Loucy (cell line): ENCODE results near the gene MACROD2.

Experiments
- H2AFZ ChIP-seq: fragments of 200-600 bp; sonication (generic); 2 replicates; pipeline ENCODE4 v1.6.0; 2016; ENCODE audit warnings: antibody characterized with exemption, mild to moderate bottlenecking, low read length, moderate library complexity
- H3F3A ChIP-seq: fragments of 200-600 bp; 2 replicates; pipeline ENCODE4 v1.6.0; 2016; ENCODE audit warnings: antibody characterized with exemption, low read depth, mild to moderate bottlenecking
- H3K27me3 ChIP-seq: fragments of 200-600 bp; sonication (generic); 2 replicates; pipeline ENCODE4 v1.6.1; 2014; ENCODE audit warnings: low read length, mild to moderate bottlenecking; ENCODE audit not compliant: insufficient read depth, poor library complexity, severe bottlenecking
- H3K36me3 ChIP-seq: fragments of 200-600 bp; sonication (generic); 2 replicates; pipeline ENCODE4 v1.6.1; 2016; ENCODE audit warnings: low read length; ENCODE audit not compliant: insufficient read depth
- H3K4me1 ChIP-seq: fragments of 200-600 bp; sonication (generic); 2 replicates; pipeline ENCODE4 v1.5.1; 2014; ENCODE audit warnings: low read length, mild to moderate bottlenecking; ENCODE audit not compliant: insufficient read depth, poor library complexity, severe bottlenecking
- H3K4me2 ChIP-seq: fragments of 200-600 bp; sonication (generic); 2 replicates; pipeline ENCODE4 v1.6.0; 2014; ENCODE audit warnings: antibody characterized with exemption, low read length, low read depth, mild to moderate bottlenecking; ENCODE audit not compliant: poor library complexity, severe bottlenecking
- H3K4me3 ChIP-seq: fragments of 200-600 bp; sonication (generic); 2 replicates; pipeline ENCODE4 v1.5.1; 2014; ENCODE audit warnings: low read length, mild to moderate bottlenecking, mixed read lengths; ENCODE audit not compliant: poor library complexity, severe bottlenecking
- H3K79me2 ChIP-seq: fragments of 200-600 bp; sonication (generic); 2 replicates; pipeline ENCODE4 v1.6.1; 2014; ENCODE audit warnings: low read length; ENCODE audit not compliant: insufficient read depth
- H3K9ac ChIP-seq: fragments of 200-600 bp; sonication (generic); 2 replicates; pipeline ENCODE4 v1.6.0; 2014; ENCODE audit warnings: mild to moderate bottlenecking, low read depth, low read length, moderate library complexity; ENCODE audit not compliant: poor library complexity, severe bottlenecking
- H3K9me2 ChIP-seq: fragments of 200-600 bp; sonication (generic); replicated peaks from 2 replicates; pipeline ENCODE4 v1.6.1; 2016; ENCODE audit warnings: low read depth, low read length, mixed read lengths
- H3K9me3 ChIP-seq: fragments of 200-600 bp; sonication (generic); 2 replicates; pipeline ENCODE4 v1.6.1; 2014; ENCODE audit warnings: mild to moderate bottlenecking, antibody characterized with exemption, low read length, low read depth; ENCODE audit not compliant: insufficient read depth
- H4K20me1 ChIP-seq: fragments of 200-600 bp; sonication (generic); 2 replicates; pipeline ENCODE4 v1.6.0; 2014; ENCODE audit warnings: antibody characterized with exemption, low read length, mild to moderate bottlenecking; ENCODE audit not compliant: insufficient read depth, poor library complexity, severe bottlenecking
- CTCF ChIP-seq: fragments of 200-600 bp; sonication (generic); conservative IDR thresholded peaks from 2 replicates; pipeline ENCODE4 v1.5.1; 2014; ENCODE audit warnings: mild to moderate bottlenecking, antibody characterized with exemption, low read length
- EZH2phosphoT487 ChIP-seq: fragments of 200-600 bp; IDR thresholded peaks from 2 replicates; pipeline ENCODE4 v1.6.1; 2018; ENCODE audit warnings: antibody characterized with exemption, mild to moderate bottlenecking, moderate library complexity, borderline replicate concordance

Gene MACROD2

GRCh38 chr20:15632680-15633079 is 1637.4 kb downstream of the MACROD2 start:
- no peak overlapping the region for H3K4me2 ChIP-seq
- no peak overlapping the region for H3K4me3 ChIP-seq
- no peak overlapping the region for H2AFZ ChIP-seq
- H3K9ac ChIP-seq, result no peak overlapping the region
- H3K36me3 ChIP-seq, result no peaks in the 10 kb centered on the region
- H3K79me2 ChIP-seq, result no peaks in the 10 kb centered on the region
- H3K9me3 ChIP-seq, result peaks cover 4% of the 10 kb centered on the region; the same call in 1 of the 2 replicates
- H3K9me2 ChIP-seq, result no peaks in the 10 kb centered on the region
- TF ChIP-seq EZH2phosphoT487 (no peak), CTCF (no peak)
- no peaks in the 10 kb centered on the region for H3K27me3 ChIP-seq
- H3K4me1 ChIP-seq, result no peaks in the 10 kb centered on the region
- H3F3A ChIP-seq, result no peaks in the 10 kb centered on the region
- H4K20me1 ChIP-seq, result no peaks in the 10 kb centered on the region

GRCh38 chr20:15634102-15634501 is 1638.8 kb downstream of the MACROD2 start:
- TF ChIP-seq EZH2phosphoT487 (no peak), CTCF (no peak)
- H3K27me3 ChIP-seq, result no peaks in the 10 kb centered on the region
- H3K36me3 ChIP-seq, result no peaks in the 10 kb centered on the region
- H3K9me3 ChIP-seq, result peaks cover 4% of the 10 kb centered on the region; the same call in 1 of the 2 replicates
- no peaks in the 10 kb centered on the region for H3K4me1 ChIP-seq
- H2AFZ ChIP-seq, result no peak overlapping the region
- no peak overlapping the region for H3K4me2 ChIP-seq
- no peak overlapping the region for H3K4me3 ChIP-seq
- H3K79me2 ChIP-seq, result no peaks in the 10 kb centered on the region
- H3K9ac ChIP-seq, result no peak overlapping the region
- no peaks in the 10 kb centered on the region for H3K9me2 ChIP-seq
- H3F3A ChIP-seq, result no peaks in the 10 kb centered on the region
- no peaks in the 10 kb centered on the region for H4K20me1 ChIP-seq

GRCh38 chr20:15637546-15637945 is 1642.2 kb downstream of the MACROD2 start:
- H3K4me2 ChIP-seq, result no peak overlapping the region
- no peaks in the 10 kb centered on the region for H3K9me2 ChIP-seq
- no peaks in the 10 kb centered on the region for H3K79me2 ChIP-seq
- H4K20me1 ChIP-seq, result no peaks in the 10 kb centered on the region
- no peaks in the 10 kb centered on the region for H3F3A ChIP-seq
- peaks cover 4% of the 10 kb centered on the region; the same call in 1 of the 2 replicates for H3K9me3 ChIP-seq
- TF ChIP-seq EZH2phosphoT487 (no peak), CTCF (no peak)
- H3K36me3 ChIP-seq, result no peaks in the 10 kb centered on the region
- no peak overlapping the region for H2AFZ ChIP-seq
- no peak overlapping the region for H3K9ac ChIP-seq
- H3K27me3 ChIP-seq, result no peaks in the 10 kb centered on the region
- H3K4me3 ChIP-seq, result no peak overlapping the region
- no peaks in the 10 kb centered on the region for H3K4me1 ChIP-seq
